Thymus (tissue), 11 donors: ENCODE data around the gene CDC25C. TPM values are rescaled to one million over a fixed set of nuclear protein-coding genes. Genes with fewer than 3 reads are reported as not detected.

Source experiments
- DNase-seq, 9 donors: peaks; one replicate each; pipeline ENCODE4 v3.0.0-alpha.2; 2013; ENCODE audit warnings: low spot score in 9 of 9, low read depth in 6 of 9, missing footprints in 1 of 9
- H3K27ac ChIP-seq, 2 donors: one replicate each; pipeline ENCODE4 v1.5.1; 2013; ENCODE audit warnings: control low read depth in 1 of 2, low read depth in 1 of 2, low read length in 1 of 2, mild to moderate bottlenecking in 1 of 2, moderate library complexity in 1 of 2
- H3K27me3 ChIP-seq, 2 donors: one replicate each; pipeline ENCODE4 v1.5.1; 2013; ENCODE audit warnings: low read length in 1 of 2; ENCODE audit not compliant: control insufficient read depth in 2 of 2, insufficient read depth in 1 of 2
- H3K36me3 ChIP-seq, 2 donors: one replicate each; pipeline ENCODE4 v1.5.1; 2013; ENCODE audit warnings: low read length in 1 of 2, mild to moderate bottlenecking in 1 of 2, moderate library complexity in 1 of 2; ENCODE audit not compliant: control insufficient read depth in 2 of 2, insufficient read depth in 2 of 2
- H3K4me1 ChIP-seq, 2 donors: one replicate each; pipeline ENCODE4 v1.5.1; 2013; ENCODE audit warnings: low read length in 2 of 2; ENCODE audit not compliant: control insufficient read depth in 2 of 2, insufficient read depth in 2 of 2
- H3K4me3 ChIP-seq, 2 donors: one replicate each; pipeline ENCODE4 v1.5.1; 2013; ENCODE audit warnings: low read length in 2 of 2, control low read depth in 1 of 2, mild to moderate bottlenecking in 1 of 2
- H3K9me3 ChIP-seq, 2 donors: one replicate each; pipeline ENCODE4 v1.5.1; 2013; ENCODE audit warnings: low read length in 1 of 2, mild to moderate bottlenecking in 1 of 2; ENCODE audit not compliant: control insufficient read depth in 2 of 2, insufficient read depth in 1 of 2
- whole genome bisulfite sequencing: extraction: QIAGEN DNeasy Blood & Tissue Kit; methylation state at CpG from one replicate; pipeline ENCODE4 v1.1.7; 2013; 5-methylcytosine and 5-hydroxymethylcytosine counted together
- polyA plus RNA-seq: library from polyadenylated mRNA; stranded (reverse); fragments of 200-250 nt; gene quantifications from one replicate; pipeline ENCODE4 v1.2.3, GENCODE V29; 2013
- total RNA-seq: library from RNA; stranded (reverse); fragments of 120-200 nt; gene quantifications from one replicate; pipeline ENCODE4 v1.2.4, GENCODE V29; 2013
- donor health status: healthy.

The CDC25C gene
- total and polyA plus RNA-seq, 2 donors, result 1.9 to 12.9 TPM

GRCh38 chr5:138274189-138274853 lies 57.3 kb downstream of the CDC25C start, which contains the start of gene GFRA3:
Gene GFRA3, minus strand, starts transcription at chr5:138274621. Its CDS starts 197 bp downstream, at chr5:138274424.
- Histone ChIP-seq H3K36me3 (no peaks in the 10 kb centered on the region), H3K27ac (no peak within 1 kb of the TSS), H3K4me3 (peak within 1 kb of the TSS; percentile 18 to 62), H3K4me1 (peaks cover 2 to 9% of the 10 kb centered on the region in 2 donors), H3K9me3 (no peaks in the 10 kb centered on the region), H3K27me3 (peaks cover 6 to 22% of the 10 kb centered on the region in 2 donors)
- WGBS, result 1% methylated on average over 62 of the region's 62 CpGs
- peak in 7 of 9 donors; percentile 12 to 49 (median 19) for DNase-seq

GRCh38 chr5:138273834-138274188 lies 57.8 kb downstream of the CDC25C start:
- Histone ChIP-seq H3K27me3 (peaks cover 6 to 22% of the 10 kb centered on the region in 2 donors), H3K27ac (no peak overlapping the region), H3K4me1 (peaks cover 2 to 9% of the 10 kb centered on the region in 2 donors), H3K4me3 (peak overlapping the region; percentile 18 to 62), H3K36me3 (no peaks in the 10 kb centered on the region), H3K9me3 (no peaks in the 10 kb centered on the region)
- no peak for DNase-seq
- WGBS, result 83% methylated on average over 6 of the region's 6 CpGs

- Histone ChIP-seq H3K36me3 (no peaks in the 10 kb centered on the region), H3K4me3 (no peak overlapping the region), H3K27me3 (peaks cover 6 to 22% of the 10 kb centered on the region in 2 donors), H3K4me1 (peaks cover 2 to 9% of the 10 kb centered on the region in 2 donors), H3K27ac (no peak overlapping the region), H3K9me3 (no peaks in the 10 kb centered on the region)
- 97% methylated on average over 4 of the region's 4 CpGs for WGBS
- no peak for DNase-seq
Measured at GRCh38 chr5:138272681-138273080, 58.9 kb downstream of the CDC25C start.

- WGBS, result 90% methylated on average over 5 of the region's 5 CpGs
- H3K4me1 ChIP-seq, result peaks cover 2 to 9% of the 10 kb centered on the region in 2 donors
- no peaks in the 10 kb centered on the region for H3K9me3 ChIP-seq
- DNase-seq, result no peak
- no peaks in the 10 kb centered on the region for H3K36me3 ChIP-seq
- H3K27ac ChIP-seq, result no peak overlapping the region
- H3K4me3 ChIP-seq, result no peak overlapping the region
- H3K27me3 ChIP-seq, result peaks cover 6 to 22% of the 10 kb centered on the region in 2 donors
Measured at GRCh38 chr5:138271281-138271680, 60.3 kb downstream of the CDC25C start.

- DNase-seq, result no peak
- no peak overlapping the region for H3K27ac ChIP-seq
- no peaks in the 10 kb centered on the region for H3K9me3 ChIP-seq
- no peak overlapping the region for H3K4me3 ChIP-seq
- H3K4me1 ChIP-seq, result no peaks in the 10 kb centered on the region
- no peaks in the 10 kb centered on the region for H3K36me3 ChIP-seq
- no peaks in the 10 kb centered on the region for H3K27me3 ChIP-seq
- 94% methylated on average over 8 of the region's 8 CpGs for WGBS
Measured at GRCh38 chr5:138264183-138264582, 67.4 kb downstream of the CDC25C start.

GRCh38 chr5:138263581-138263980 lies 68.0 kb downstream of the CDC25C start:
- Histone ChIP-seq H3K4me3 (no peak overlapping the region), H3K9me3 (no peaks in the 10 kb centered on the region), H3K4me1 (no peaks in the 10 kb centered on the region), H3K27me3 (no peaks in the 10 kb centered on the region), H3K36me3 (no peaks in the 10 kb centered on the region), H3K27ac (no peak overlapping the region)
- DNase-seq, result no peak
- WGBS, result 93% methylated on average over 3 of the region's 3 CpGs

- Histone ChIP-seq H3K27me3 (peaks cover 0 to 3% of the 10 kb centered on the region in 2 donors), H3K36me3 (no peaks in the 10 kb centered on the region), H3K9me3 (no peaks in the 10 kb centered on the region), H3K4me1 (no peaks in the 10 kb centered on the region), H3K4me3 (no peak overlapping the region), H3K27ac (no peak overlapping the region)
- 90% methylated on average over 4 of the region's 4 CpGs for WGBS
- no peak for DNase-seq
Measured at GRCh38 chr5:138258704-138259292, 72.8 kb downstream of the CDC25C start.

- Histone ChIP-seq H3K4me1 (no peaks in the 10 kb centered on the region), H3K9me3 (no peaks in the 10 kb centered on the region), H3K27me3 (peaks cover 0 to 3% of the 10 kb centered on the region in 2 donors), H3K27ac (no peak overlapping the region), H3K36me3 (no peaks in the 10 kb centered on the region), H3K4me3 (no peak overlapping the region)
- 95% methylated on average over 29 of the region's 29 CpGs for WGBS
- no peak for DNase-seq
Measured at GRCh38 chr5:138257583-138257982, 74.0 kb downstream of the CDC25C start.

- WGBS, result over 99% methylated on average over 3 of the region's 3 CpGs
- no peak overlapping the region for H3K4me3 ChIP-seq
- H3K9me3 ChIP-seq, result no peaks in the 10 kb centered on the region
- H3K27me3 ChIP-seq, result peaks cover 0 to 3% of the 10 kb centered on the region in 2 donors
- H3K36me3 ChIP-seq, result no peaks in the 10 kb centered on the region
- H3K4me1 ChIP-seq, result no peaks in the 10 kb centered on the region
- DNase-seq, result no peak
- H3K27ac ChIP-seq, result no peak overlapping the region
Measured at GRCh38 chr5:138252944-138253343, 78.7 kb downstream of the CDC25C start.
